Right renal pelvis (tissue), 4 donors: ENCODE results near the gene SECISBP2. TPM values are rescaled to one million over a fixed set of nuclear protein-coding genes. Genes with fewer than 3 reads are reported as not detected.
A peak's percentile ranks its signal among the peaks of the same experiment; 100 is the strongest.
"Not testable (repeated sequence)": the region's sequence is repeated elsewhere in the genome, so short reads cannot be mapped to it uniquely, and the experiment has no call there.

ENCODE experiments used
- DNase-seq, 4 donors: peaks; one replicate each; pipeline ENCODE4 v3.0.0-alpha.2; 2013; ENCODE audit warnings: low read depth in 4 of 4, low spot score in 3 of 4, missing footprints in 1 of 4
- polyA plus RNA-seq, 4 donors: library from polyadenylated mRNA; unstranded; fragments of 120-200 nt; gene quantifications; one replicate each; pipeline ENCODE4 v1.2.1, GENCODE V29; 2013; ENCODE audit not compliant: insufficient read length in 4 of 4

Gene SECISBP2, protein sequence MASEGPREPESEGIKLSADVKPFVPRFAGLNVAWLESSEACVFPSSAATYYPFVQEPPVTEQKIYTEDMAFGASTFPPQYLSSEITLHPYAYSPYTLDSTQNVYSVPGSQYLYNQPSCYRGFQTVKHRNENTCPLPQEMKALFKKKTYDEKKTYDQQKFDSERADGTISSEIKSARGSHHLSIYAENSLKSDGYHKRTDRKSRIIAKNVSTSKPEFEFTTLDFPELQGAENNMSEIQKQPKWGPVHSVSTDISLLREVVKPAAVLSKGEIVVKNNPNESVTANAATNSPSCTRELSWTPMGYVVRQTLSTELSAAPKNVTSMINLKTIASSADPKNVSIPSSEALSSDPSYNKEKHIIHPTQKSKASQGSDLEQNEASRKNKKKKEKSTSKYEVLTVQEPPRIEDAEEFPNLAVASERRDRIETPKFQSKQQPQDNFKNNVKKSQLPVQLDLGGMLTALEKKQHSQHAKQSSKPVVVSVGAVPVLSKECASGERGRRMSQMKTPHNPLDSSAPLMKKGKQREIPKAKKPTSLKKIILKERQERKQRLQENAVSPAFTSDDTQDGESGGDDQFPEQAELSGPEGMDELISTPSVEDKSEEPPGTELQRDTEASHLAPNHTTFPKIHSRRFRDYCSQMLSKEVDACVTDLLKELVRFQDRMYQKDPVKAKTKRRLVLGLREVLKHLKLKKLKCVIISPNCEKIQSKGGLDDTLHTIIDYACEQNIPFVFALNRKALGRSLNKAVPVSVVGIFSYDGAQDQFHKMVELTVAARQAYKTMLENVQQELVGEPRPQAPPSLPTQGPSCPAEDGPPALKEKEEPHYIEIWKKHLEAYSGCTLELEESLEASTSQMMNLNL
- polyA plus RNA-seq, result 10 to 100 TPM; 55.9 to 77.6 (median 72.4) TPM

DNA sequence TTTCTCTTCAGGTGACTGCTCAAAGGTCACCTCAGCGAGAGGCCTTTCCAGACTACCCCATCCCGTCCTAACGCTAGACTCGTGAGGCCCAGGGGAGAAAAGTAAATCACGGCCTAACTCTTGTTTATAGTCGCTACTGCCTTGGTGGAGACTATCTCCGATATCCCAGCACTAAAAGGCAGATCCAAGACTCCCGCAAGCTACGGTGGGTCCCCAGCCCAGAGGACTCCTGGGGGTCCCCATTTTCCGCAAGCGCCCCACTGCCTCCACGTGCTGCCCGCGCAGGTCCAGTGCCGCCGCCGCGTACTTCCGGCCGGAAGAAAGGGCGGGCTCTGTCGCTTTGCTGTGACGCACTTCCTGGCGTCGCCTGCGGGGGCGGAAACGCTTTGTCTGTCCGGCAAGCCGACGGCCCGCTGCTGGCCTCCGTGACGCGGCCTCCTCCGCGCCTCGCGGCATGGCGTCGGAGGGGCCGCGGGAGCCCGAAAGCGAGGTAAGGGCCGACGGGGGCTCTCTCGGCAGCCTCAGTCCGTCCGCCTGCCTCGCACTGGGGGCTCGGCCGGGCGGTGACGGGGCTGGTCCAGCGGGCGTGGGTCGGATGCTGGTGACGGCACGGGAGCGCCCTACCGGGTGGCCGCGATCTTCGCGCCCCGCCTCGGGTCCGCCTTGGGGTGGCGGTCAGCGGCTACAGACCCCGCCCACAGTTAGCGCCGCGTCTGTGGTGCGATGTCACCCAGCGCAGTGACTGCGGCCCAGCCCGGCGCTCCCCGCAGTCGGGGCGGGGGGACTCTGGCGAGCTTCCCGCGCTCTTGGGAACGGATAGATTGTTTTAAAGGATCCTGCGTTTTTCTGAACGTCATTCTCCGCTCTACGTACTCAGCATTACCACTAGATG lies at the start of gene SECISBP2:
Gene SECISBP2 (plus strand): TSS at position 378 of the 892 bp plus-strand sequence. CDS start 77 bp downstream, at position 455.
- DNase-seq, result peak; percentile 89 to 97 (median 91)

DNA sequence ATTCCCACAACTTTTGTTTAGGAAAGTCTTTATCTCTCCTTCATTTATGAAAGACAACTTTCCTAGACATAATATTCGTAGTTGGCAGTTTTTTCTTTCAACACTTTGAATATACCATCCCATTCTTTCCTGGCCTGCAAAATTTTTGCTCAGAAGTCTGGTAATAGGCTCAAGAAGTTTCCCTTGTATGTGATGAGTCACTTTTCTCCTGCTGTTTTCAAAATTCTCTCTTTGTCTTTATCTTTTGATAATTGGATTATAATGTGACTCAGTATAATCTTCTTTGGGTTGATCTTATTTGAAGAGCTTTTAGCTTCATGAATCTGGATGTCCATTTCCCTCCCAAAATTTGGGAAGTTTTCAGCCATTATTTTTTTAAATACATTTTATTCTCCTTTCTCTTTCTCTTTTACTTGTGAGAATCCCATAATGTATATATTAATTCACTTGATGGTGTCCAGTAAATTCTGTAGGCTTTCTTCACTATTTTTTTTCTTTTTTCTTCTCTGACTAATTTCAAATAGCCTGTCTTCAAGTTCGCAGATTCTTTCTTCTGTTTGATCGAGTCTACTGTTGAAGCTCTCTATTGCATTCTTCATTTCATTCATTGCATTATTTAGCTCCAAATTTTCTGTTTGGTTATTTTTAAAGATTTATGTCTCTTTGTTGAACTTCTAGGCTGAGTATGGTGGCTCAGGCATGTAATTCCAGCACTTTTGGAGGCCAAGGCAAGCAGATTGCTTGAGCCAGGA lies 44.6 kb upstream of the SECISBP2 start:
- no peak for DNase-seq

GRCh38 chr9:89274838-89275237 lies 43.5 kb upstream of the SECISBP2 start:
- DNase-seq, result no peak

GRCh38 chr9:89276040-89276439 lies 42.3 kb upstream of the SECISBP2 start:
- not testable (repeated sequence) for DNase-seq

DNA sequence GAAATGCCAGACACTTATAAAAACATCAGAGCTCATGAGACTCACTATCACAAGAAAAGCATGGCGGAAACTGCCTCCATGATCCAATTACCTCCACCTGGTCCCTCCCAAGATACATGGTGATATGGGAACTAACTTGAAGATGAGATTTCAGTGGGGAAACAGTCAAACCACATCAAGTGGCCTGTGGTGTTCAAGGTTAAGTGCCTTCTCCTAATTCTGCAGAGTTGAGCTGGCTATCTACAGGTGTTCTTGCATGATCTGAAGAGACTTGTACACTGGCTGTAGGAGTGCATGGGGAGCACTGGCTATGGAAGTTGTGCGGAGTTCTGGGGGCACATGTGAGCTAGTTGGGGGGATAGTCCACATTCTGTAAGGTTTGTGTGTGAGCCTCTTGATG lies 41.3 kb upstream of the SECISBP2 start:
- no peak for DNase-seq

DNA sequence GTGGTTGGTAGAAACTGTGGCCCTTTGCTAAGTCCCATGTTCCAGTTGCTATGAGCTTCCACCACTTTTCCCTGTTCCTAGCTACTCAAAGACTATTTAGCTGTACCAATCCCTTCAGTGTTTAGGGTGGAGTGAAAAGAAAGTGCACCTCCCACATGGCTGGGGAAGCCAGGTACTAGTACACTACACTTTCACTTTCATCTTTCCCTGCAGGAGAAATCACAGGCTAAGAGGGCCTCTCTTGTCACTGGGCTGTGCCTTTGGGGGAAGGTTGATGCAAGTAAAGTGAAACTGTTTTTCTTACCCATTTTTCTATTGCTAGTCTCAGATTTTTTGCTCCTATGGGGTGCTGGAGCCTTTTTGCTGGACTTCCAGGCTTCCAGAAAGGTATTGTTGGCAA lies 40.8 kb upstream of the SECISBP2 start:
- no peak for DNase-seq

DNA sequence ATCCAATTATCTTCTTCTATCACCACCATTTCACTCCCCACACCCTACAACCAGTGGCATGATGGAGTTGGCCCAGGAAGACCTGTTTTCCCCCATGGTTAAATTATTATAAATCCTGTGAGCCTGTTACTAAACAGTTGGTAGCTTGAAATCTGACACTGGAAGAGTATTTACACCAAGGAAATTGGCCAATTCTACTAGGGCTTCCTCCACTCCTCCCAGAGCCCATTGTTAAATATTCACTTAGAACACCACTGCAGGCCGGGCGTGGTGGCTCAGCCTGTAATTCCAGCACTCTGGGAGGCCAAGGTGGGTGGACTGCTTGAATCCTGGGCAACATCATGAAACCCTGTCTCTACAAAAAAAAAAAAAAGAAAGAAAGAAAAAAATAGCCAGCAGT lies 39.7 kb upstream of the SECISBP2 start:
- DNase-seq, result no peak

- peak; percentile 16 to 53 (median 50) for DNase-seq
Measured at GRCh38 chr9:89278997-89279739, 39.1 kb upstream of the SECISBP2 start.

DNA sequence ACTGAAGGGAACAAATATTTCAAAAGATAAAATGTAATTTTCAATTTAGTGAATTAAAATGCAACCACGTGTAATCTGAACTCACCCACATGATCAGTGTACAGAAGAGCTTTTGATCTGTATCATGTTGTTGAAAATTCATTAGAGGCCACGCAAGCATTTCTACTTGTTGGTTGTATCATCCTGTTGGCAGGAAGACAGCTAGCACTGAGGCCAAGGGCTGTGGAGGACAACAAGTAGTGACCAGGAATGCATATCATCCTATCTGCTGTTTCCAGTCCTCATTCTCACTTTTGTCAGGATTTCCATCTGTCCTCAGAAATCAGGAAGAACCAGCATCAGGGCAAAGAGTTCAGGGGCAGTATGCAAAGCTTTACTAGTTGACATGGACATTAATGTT lies 37.2 kb upstream of the SECISBP2 start:
- no peak for DNase-seq

- DNase-seq, result not testable (repeated sequence)
Measured at GRCh38 chr9:89282248-89282968, 35.9 kb upstream of the SECISBP2 start.

GRCh38 chr9:89284076-89284475 lies 34.2 kb upstream of the SECISBP2 start:
- DNase-seq, result no peak

GRCh38 chr9:89291741-89292140 lies 26.6 kb upstream of the SECISBP2 start:
- DNase-seq, result no peak

DNA sequence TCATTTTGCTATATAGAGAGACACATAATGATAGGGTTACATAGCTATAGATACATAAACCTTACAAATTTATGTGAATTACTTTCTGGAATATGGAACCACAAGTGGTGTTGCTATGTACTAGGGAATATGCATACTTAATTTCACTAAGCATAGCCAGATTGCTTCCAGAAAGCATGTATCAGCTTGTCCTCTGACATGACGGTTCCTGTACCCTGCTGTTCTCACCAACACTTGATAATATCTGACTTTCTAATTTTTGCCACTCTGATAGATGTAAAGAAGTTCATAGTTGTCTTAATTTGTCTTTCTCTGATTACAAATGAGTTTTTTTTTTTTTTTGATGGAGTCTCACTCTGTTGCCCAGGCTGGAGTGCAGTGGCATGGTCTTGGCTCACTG lies 25.3 kb upstream of the SECISBP2 start:
- DNase-seq, result no peak

- no peak for DNase-seq
Measured at GRCh38 chr9:89295400-89295799, 22.9 kb upstream of the SECISBP2 start.

- not testable (repeated sequence) for DNase-seq
Measured at GRCh38 chr9:89301996-89302395, 16.3 kb upstream of the SECISBP2 start.

GRCh38 chr9:89304020-89304833 lies 14.1 kb upstream of the SECISBP2 start:
- DNase-seq, result no peak

DNA sequence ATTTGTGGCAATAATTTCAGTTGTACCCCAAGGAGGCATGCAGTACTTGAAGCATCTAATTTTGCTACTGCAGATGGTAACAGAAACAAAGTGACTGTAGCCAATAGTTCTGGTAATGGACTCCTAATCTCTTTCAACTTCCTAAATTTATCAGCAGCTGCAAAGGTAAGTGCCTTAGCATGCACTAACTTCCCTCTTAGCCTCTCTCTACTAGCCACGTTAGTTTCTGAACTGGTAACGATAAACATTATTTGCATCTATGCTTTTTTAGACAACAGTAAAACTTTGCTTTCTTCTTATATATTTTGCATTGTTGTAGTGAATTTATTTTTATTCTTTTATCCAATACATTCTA lies 13.5 kb upstream of the SECISBP2 start:
- DNase-seq, result no peak

DNA sequence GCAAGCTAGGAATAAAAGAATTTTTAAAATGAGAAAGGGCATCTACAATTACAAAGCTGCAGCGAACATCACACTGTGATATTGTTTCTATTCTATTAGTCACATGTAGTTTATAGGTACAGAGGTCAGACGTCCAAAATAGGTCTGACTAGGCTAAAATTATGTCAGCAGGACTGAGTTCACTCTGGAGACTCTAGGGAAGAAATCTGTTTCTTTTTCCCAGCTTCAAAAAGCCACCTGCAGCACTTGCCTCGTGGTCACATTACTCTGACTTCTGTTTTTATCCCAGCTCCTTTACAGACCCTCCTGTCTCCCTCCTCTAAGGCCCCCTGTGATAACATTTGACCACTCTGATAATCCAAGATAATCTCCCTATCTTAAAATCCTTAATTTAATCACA lies 12.4 kb upstream of the SECISBP2 start:
- no peak for DNase-seq
